ENCODE results near the gene GRK3.

GRK3 gene

GRCh38 chr22:25669253-25670069 lies 105.0 kb downstream of the GRK3 start:
- no peak for DNase-seq

GRCh38 chr22:25670070-25670461 lies 105.6 kb downstream of the GRK3 start:
- no peak for DNase-seq

- no peak for DNase-seq
Measured at GRCh38 chr22:25672289-25673084, 108.0 kb downstream of the GRK3 start.

- DNase-seq: no peak
Measured at GRCh38 chr22:25673713-25674112, 109.2 kb downstream of the GRK3 start.

- no peak for DNase-seq
Measured at GRCh38 chr22:25677631-25678030, 113.2 kb downstream of the GRK3 start.

GRCh38 chr22:25680051-25680450 lies 115.6 kb downstream of the GRK3 start:
- no peak for DNase-seq

- DNase-seq: no peak
Measured at GRCh38 chr22:25680956-25681355, 116.5 kb downstream of the GRK3 start.

- no peak for DNase-seq
Measured at GRCh38 chr22:25682109-25682508, 117.6 kb downstream of the GRK3 start.

GRCh38 chr22:25688627-25689026 lies 124.2 kb downstream of the GRK3 start:
- no peak for DNase-seq

- no peak for DNase-seq
Measured at GRCh38 chr22:25689631-25690030, 125.2 kb downstream of the GRK3 start.

- DNase-seq: no peak
Measured at GRCh38 chr22:25690798-25691197, 126.3 kb downstream of the GRK3 start.

- no peak for DNase-seq
Measured at GRCh38 chr22:25692397-25693267, 128.2 kb downstream of the GRK3 start.

- DNase-seq: no peak
Measured at GRCh38 chr22:25693268-25693565, 128.7 kb downstream of the GRK3 start.

- no peak for DNase-seq
Measured at GRCh38 chr22:25694196-25694907, 129.9 kb downstream of the GRK3 start.

- no peak for DNase-seq
Measured at GRCh38 chr22:25695146-25695545, 130.7 kb downstream of the GRK3 start.

- DNase-seq: no peak
Measured at GRCh38 chr22:25696763-25697162, 132.3 kb downstream of the GRK3 start.

- DNase-seq: no peak
Measured at GRCh38 chr22:25697181-25697664, 132.7 kb downstream of the GRK3 start.

GRCh38 chr22:25697978-25698377 lies 133.5 kb downstream of the GRK3 start:
- DNase-seq: no peak

GRCh38 chr22:25698461-25698860 lies 134.0 kb downstream of the GRK3 start:
- no peak for DNase-seq

- no peak for DNase-seq
Measured at GRCh38 chr22:25698978-25699377, 134.5 kb downstream of the GRK3 start.

GRCh38 chr22:25701056-25701780 lies 136.7 kb downstream of the GRK3 start:
- DNase-seq: no peak

GRCh38 chr22:25702040-25702439 lies 137.6 kb downstream of the GRK3 start:
- DNase-seq: no peak
